Measurements from ENCODE around the gene SLC6A6. TPM values are rescaled to one million over a fixed set of nuclear protein-coding genes. Genes with fewer than 3 reads are reported as not detected.

The SLC6A6 gene
- total RNA-seq, 6 experiments from 2014 or later = 22.5 to 33.0 (median 28.6) TPM

GRCh38 chr3:14360123-14360881 is 42.1 kb upstream of the SLC6A6 start:
- DNase-seq = no peak
- Mint-ChIP-seq H3K4me3 (no peak overlapping the region), H3K27me3 (ENCODE audit: insufficient read depth) (peaks cover 28% of the 10 kb centered on the region), H3K4me1 (ENCODE audit: low read depth) (peaks cover 23% of the 10 kb centered on the region), H3K27ac (no peak overlapping the region), H3K36me3 (ENCODE audit: low read depth) (no peaks in the 10 kb centered on the region), H3K9me3 (no peaks in the 10 kb centered on the region)
- no peak for TF ChIP-seq CTCF (IDR thresholded peaks at IDR 0.05)

- no peak for DNase-seq
- H3K36me3 Mint-ChIP-seq (ENCODE audit: low read depth) = no peaks in the 10 kb centered on the region
- peaks cover 28% of the 10 kb centered on the region for H3K27me3 Mint-ChIP-seq (ENCODE audit: insufficient read depth)
- no peak overlapping the region for H3K4me3 Mint-ChIP-seq
- no peak for TF ChIP-seq CTCF (IDR thresholded peaks at IDR 0.05)
- H3K9me3 Mint-ChIP-seq = no peaks in the 10 kb centered on the region
- peaks cover 23% of the 10 kb centered on the region for H3K4me1 Mint-ChIP-seq (ENCODE audit: low read depth)
- H3K27ac Mint-ChIP-seq = no peak overlapping the region
These were observed 41.2 kb upstream of the SLC6A6 start for GRCh38 chr3:14361068-14361677.

- no peak overlapping the region for H3K4me3 Mint-ChIP-seq
- H3K27me3 Mint-ChIP-seq (ENCODE audit: insufficient read depth) = peaks cover 29% of the 10 kb centered on the region
- TF ChIP-seq CTCF (IDR thresholded peaks at IDR 0.05) = no peak
- DNase-seq = no peak
- H3K36me3 Mint-ChIP-seq (ENCODE audit: low read depth) = no peaks in the 10 kb centered on the region
- H3K4me1 Mint-ChIP-seq (ENCODE audit: low read depth) = peaks cover 23% of the 10 kb centered on the region
- no peaks in the 10 kb centered on the region for H3K9me3 Mint-ChIP-seq
- H3K27ac Mint-ChIP-seq = no peak overlapping the region
These were observed 39.5 kb upstream of the SLC6A6 start for GRCh38 chr3:14362890-14363289.

GRCh38 chr3:14363379-14363778 is 39.0 kb upstream of the SLC6A6 start:
- Mint-ChIP-seq H3K27ac (no peak overlapping the region), H3K9me3 (no peaks in the 10 kb centered on the region), H3K36me3 (ENCODE audit: low read depth) (no peaks in the 10 kb centered on the region), H3K4me1 (ENCODE audit: low read depth) (peaks cover 19% of the 10 kb centered on the region), H3K27me3 (ENCODE audit: insufficient read depth) (peaks cover 29% of the 10 kb centered on the region), H3K4me3 (no peak overlapping the region)
- TF ChIP-seq CTCF (IDR thresholded peaks at IDR 0.05) = no peak
- DNase-seq = no peak

GRCh38 chr3:14363991-14364390 is 38.4 kb upstream of the SLC6A6 start:
- Mint-ChIP-seq H3K4me1 (ENCODE audit: low read depth) (peaks cover 13% of the 10 kb centered on the region), H3K9me3 (no peaks in the 10 kb centered on the region), H3K27ac (no peak overlapping the region), H3K36me3 (ENCODE audit: low read depth) (no peaks in the 10 kb centered on the region), H3K27me3 (ENCODE audit: insufficient read depth) (peaks cover 23% of the 10 kb centered on the region), H3K4me3 (no peak overlapping the region)
- no peak for DNase-seq
- no peak for TF ChIP-seq CTCF (IDR thresholded peaks at IDR 0.05)

All from HFFc6 (cell line).